ENCODE measurements around the gene ITSN2.

The ITSN2 gene

DNA sequence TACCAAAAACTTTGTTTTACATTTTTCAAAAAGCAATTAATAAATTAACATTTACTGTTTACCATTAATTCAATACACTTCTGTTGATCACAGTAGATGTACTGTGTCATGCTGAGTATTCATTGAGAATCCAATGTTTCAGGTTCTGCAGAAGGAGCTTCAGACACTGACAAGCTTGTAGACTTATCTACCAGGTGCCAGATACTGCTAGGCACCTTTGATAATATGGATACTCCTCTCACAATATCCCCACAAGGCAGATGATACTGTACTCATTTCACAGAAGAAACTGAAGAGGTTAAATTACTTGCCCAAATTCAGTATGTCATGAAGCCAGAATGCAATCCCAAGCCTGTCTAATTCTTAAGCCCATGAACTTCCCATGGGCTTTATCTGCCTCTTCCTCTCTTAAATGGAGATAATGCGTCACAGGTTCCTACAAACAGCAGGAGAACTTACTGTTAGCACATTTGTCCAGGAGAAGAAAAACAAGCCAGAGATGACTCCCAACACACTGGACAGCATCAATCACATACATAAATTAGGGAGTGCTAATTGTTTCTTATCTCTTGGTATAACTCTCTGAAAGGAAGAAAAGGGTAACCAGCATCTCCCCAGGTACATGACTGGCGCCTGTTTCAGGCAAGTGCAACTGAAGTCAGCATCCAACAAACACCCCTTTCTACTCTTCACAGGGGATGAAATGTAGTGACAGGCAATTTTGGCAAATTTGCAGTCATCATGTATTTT is 27.4 kb downstream of the ITSN2 start:
- no peak for DNase-seq

DNA sequence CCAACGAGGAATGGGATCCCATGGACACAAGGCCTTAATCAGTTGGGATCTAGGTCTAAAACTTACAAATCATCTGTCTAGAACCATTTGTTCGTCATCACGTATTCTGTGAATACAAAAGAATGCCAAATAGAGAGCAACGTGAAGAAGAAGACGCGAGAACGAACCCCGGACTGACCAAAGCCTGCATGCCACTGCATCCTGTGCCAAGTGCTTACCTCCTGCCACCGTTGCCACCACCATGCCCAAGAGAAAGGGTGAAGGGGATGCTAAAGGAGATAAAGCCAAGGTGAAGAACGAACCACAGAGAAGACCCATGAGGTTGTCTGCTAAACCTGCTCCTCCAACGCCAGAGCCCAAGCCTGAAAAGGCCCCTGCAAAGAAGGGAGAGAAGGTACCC is 30.2 kb downstream of the ITSN2 start:
- DNase-seq = no peak

DNA sequence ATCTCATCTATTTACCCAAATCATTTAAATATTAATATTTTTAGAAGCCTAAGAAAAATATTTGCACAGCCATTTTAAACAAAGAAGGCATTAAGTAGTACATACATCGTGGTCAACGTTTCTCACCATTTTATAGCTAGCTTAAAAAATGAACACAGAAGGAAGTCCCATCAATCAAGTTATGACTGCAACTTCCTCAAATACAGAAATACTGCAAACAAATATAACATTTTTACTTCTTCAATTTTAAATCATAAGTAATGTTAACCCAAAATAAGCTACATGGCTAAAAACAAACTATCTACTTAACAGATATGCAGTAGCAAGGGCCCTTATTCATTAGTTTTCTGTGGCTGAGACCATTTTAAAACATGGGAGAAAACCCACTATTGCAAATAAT is 30.6 kb downstream of the ITSN2 start:
- DNase-seq = peak in 1 of 2 donors; percentile 10

DNA sequence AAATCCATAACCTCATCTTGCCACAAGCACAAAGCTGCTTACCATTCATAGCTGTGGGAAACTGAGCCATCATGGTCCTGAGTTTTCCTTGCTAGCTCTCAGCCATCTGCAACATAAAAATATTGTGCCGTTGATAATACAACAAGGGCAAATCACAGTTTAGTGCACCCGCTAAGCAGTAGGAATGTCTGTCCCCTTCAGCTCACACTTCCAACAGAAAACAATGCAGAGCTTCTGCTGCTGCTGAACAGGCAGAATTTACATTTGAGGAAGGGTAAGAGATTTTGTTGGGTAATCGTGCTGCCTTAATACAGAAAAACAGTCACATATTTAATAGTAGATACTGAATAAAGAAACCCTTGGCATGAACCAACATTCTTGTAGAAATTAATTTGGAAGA is 32.3 kb downstream of the ITSN2 start:
- no peak for DNase-seq

DNA sequence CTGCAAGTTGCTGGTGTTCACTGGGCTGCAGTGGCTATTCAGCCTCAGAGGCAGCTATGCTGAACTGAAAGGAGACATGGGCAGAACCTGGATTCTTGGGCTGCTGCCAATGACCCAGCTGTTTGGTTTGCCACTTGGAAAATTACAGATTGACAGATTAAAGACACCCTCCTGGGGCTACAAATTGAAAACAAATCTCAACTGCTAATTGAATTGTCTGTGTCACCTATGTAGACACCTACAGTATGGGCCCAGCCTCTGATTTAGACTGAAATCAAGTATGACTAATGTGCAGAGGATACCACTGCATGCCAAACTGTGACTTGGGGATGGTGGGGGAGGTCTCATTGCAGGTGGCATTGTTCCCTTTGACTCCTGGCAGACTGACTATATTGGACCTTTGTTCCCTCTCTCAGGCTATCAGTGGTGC is 42.8 kb downstream of the ITSN2 start:
- DNase-seq = no peak

DNA sequence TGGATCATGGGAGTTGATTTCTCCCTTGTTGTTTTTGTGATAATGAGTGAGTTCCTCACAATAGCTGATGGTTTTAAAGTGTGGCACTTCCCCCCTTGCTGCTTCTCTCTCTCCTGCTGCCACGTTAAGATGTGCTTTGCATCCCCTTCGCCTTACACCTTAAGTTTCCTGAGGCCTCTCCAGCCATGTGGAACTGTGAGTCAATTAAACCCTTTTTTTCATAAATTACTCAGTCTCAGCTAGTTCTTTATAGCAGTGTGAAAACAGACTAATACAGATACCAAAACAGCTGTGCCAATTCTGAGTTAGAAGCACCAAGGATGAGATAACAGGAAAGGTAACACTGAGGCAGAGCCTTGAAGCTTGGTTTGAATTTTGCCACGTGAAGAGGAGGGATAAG is 44.7 kb downstream of the ITSN2 start:
- DNase-seq = no peak

DNA sequence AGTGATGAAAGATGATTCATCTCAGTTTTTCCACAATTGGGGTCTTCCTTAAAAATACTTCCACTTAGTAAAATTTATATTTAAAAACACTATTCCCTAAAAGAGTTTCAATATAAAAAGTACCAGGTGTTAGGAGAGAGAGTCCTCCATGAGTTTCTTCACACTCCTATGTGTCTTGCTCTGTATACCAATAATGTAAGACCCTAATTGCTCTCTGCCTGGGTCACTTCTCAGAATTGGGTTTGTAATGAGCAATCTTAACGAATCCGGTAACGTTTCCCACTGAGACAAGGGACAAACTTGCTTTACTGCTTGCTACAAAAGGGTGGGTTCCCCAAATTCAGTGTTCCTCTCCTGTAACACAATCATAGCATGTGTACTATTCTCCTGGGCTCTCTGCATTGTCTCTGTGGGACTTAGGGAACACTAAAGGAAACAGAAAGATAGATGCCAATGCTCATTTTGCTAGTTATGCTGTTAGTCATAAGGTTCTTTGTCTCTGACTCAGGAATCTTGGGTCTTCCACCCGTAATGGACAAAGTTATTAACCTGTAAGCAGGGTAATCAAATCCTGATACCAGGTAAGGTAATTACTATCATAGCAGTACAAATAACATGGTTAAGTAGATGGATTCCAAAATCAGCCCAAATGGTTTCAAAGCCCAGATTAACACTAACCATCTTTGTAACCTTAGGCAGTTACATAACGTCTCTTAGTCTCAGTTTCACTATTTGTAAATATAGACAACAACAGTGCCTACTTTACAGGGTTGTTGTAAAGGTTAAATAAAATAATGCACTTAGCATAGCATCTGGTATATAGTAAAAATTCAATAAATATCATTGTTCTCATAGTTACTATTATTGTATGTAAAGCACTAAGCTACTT is 46.3 kb downstream of the ITSN2 start:
- DNase-seq = no peak

DNA sequence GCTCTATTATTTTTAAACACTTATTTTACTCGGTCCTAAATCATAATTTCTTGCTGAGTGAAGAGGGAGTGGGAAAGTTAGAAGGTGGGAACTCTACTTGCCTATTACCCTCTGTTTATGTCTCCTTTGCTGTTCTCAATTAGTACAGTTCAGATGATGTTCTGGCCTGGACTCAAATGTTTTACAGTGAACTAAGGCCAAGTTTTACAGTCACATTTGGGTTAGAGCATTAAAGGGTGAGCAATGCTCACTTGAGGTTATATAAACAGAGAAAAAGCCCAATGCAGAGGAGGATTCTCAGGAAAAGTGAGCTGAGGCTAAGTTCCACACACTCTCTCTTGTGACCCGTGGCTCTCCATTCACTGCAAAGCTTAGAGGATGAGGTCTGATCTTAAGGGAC is 52.4 kb downstream of the ITSN2 start:
- DNase-seq = no peak

DNA sequence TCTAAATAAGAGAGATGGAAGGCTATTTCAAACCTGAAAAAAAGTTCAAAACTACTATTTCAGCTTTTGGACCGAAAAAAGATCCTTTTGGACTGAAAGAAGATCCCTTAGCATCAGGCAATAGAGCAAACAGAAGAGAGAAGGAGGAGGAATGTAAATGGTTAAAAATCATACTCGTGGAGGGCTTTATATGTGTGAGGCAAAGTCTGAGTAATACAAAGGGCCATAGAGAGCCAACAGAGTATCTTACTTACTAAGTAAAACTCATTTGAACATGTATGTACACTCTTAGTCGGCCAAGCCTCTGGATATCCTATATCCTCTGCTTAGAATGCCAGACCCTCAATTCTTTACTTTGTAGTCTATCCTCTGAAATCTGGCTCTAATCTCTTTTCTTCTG is 55.7 kb downstream of the ITSN2 start:
- DNase-seq = no peak

DNA sequence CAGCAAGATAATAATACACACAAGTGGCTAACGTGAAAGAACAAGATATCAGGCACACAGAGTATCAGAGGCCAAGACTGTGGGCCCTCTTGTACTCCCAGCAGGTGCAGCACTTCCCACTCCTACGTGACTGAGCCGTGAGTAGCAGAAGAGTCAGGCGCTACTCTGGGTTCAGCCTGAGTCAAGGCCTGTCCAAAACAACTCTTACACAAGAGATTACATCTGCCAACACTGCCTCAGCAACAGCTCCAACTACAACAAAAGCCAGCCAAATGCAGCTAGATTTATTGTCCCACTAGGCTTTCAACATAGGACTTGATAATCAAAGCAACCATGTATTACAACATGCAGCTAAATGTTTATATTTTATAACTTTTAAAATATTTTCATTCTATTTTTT is 56.2 kb downstream of the ITSN2 start:
- no peak for DNase-seq

DNA sequence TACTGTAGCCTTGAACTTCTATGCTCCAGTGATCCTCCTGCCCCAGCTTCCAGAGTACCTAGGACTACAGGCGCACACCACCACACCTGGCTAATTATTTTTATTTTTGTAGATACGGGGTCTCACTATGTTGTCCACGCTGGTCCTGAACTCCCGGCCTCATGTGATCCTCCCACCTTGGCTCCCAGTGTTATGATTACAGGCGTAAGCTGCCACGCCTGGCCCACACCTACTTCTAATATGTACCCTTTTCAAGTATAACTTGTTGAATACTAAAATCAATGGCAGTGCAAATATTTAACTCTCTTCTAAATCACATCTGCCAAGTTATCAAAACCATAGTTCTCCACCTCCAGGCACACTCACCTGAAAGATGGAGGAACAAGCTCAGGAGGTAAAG is 58.7 kb downstream of the ITSN2 start:
- no peak for DNase-seq

DNA sequence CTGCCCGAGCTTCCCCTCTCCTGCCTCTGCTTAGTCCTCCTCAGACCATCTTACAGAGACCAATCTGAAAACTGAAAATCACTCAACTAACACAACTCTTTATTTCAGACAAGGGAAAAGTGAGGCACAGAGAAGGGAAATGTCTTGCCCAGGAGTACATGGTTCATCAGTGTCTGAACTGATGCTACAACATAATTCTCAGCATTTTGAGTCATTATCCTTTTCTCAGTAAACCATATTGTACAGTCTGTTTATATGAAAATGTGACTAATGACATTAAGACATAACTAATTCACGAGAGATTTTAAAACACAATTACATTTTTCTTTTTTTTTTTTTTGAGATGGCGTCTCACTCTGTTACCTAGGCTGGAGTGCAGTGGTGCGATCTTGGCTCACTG is 62.7 kb downstream of the ITSN2 start:
- no peak for DNase-seq

DNA sequence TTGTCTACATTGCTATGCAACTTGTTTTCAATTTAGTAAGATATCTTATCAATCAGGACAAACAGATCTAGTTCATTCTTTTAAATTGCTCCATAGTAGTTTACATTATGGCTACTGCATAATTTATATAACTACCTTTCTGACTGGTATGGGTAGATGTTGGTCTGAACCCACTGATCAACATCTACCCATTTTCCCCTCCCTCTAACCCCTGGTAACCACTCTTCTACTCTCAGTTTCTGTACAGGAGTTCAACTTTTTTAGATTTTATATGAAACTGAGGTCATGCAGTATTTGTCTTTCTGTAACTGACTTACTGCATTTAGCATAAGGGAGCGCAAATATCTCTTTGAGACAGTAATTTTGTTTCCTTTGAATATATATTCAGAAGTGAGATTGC is 73.2 kb downstream of the ITSN2 start:
- DNase-seq = no peak

DNA sequence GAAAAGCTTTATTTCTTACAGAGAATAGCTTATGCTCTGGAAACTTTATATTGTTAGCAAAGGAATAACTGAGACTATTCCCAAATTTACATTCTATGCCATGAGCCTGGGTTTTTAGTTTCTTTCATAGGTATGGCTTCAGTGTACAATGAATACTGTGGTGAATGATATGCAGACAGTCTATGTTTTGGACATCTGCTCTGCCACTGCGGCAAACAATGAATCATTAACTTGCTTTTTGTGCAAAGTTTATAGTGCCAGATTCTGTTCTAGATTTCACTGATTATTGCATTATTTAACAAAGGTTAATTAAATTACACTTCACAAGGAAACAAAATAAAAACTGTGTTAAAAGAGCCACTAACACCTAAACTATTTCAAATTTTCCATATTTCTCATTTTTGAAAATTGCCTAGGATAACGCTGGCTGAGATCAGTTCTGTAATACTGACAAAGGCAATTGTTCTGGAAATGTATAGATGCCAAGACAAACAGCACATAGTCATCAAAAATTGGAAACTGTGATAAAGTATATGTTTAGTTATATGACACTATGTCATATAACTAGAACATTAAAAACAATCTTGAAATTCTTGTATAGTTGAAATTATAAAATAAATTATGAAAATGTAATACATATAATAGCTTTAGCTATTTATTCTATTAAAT is 74.7 kb downstream of the ITSN2 start:
- no peak for DNase-seq

DNA sequence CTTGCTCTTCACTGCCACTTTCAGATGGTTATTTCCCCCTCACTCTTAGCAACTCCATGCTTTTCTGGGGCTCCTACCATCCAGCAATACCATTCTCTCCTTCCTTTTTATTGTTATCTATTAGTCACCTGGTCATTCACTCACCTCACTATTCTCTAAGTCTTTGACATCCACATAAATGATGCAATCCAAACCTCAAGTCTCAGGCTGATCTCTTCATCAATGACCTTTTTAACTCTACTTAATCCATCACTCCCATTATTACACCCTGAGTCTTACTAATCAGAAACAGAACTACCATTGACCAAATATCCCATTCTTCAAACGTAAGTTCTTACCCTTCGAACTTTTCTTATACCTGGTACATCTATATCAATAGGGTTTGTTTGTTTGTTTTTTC is 79.7 kb downstream of the ITSN2 start:
- no peak for DNase-seq

DNA sequence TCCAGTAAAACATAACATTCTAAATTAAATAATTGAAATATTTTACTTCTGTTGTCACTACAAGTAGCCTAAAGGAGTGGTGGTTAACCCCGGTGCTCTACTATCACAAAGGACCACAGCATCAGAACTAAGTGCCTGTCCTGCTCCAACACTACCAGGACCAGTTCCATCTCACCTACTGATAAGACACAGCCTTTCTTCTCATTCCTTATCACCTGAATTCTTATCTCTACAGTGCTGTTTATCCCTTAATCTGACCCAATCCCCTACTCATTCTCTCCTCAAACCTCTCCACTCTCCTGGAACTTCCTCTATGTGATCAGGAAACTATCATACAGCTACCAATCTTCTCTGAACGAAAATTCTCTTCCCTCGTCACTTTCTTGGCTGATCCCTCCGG is 80.2 kb downstream of the ITSN2 start:
- no peak for DNase-seq

DNA sequence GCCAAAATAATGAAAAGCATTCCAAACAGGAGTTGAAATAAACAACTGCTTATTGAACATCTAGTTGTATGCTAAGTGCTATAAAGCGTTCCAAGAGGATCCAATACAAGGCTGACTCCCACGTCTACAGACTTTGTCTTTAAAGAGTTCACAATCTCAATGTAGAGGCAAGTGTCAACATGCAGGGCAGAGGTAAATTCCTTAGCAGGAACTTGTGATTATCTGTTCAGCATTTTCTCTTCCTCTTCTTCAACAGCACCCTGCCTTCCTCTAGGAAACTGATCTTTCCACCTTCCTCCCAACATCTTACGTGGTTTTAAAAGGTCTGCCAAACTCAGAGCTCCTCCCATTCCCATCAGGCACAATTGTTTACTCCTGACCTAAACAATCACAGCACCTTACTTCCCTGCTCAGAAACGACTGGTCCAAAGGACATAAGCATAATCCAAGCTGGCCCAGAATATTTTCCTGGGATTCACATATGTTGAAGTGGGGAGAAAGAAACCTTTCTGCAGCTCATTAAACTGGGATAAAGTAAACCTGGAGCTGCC is 83.9 kb downstream of the ITSN2 start:
- no peak for DNase-seq

DNA sequence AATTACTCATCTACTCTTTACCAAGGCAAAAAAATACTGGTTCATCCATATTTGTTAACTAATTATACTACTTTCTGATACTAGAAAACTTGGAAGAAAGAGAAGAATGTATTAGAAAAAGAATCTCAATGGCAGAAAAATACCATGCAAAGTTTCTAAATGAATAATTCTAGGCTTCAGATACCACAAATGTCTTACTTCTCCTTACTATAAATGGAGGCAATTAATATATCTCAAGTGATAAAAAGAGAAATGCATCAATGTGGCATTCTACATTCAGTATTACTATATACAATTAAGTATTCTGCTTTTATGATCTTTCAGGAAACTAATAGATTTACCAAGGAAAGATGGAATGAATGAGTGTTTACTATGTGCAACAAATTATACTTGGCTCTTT is 85.5 kb downstream of the ITSN2 start:
- no peak for DNase-seq

DNA sequence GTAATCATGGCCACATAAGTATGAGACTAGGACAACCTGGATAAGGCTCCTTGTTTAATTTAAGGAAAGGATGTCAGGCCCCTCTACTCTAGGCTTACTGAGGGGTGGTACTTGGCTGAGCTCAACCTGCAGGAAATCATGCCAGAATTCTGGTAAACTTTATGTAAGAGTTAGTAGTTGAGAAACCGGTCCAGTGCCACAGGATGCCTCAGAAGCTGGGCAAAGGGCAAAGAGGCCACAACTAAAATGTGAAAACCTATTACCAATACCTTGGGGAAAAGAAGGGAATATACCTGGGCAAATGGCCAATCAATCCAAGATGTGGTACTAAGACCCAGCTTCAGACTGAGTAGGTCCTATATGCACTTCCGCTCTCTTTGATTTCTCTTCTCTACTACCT is 86.7 kb downstream of the ITSN2 start:
- DNase-seq = no peak

DNA sequence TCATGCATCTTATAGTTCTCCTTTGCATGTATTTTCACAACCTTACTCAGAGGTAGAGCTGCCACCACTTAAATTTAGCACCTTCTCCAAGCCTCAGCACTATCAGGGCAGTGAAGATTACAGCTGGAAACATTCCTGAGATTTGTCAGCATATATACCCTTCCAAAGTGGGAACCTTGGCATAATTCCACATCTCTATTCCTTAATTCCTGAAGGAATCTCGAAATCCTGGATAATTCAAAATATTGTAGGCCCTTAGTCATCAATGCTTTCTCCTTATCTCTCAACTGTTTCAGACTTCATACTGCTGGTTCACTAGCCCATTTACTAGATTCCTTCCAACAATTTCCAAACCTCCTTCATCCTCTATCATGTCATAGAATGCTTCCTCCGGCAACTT is 87.4 kb downstream of the ITSN2 start:
- DNase-seq = no peak

DNA sequence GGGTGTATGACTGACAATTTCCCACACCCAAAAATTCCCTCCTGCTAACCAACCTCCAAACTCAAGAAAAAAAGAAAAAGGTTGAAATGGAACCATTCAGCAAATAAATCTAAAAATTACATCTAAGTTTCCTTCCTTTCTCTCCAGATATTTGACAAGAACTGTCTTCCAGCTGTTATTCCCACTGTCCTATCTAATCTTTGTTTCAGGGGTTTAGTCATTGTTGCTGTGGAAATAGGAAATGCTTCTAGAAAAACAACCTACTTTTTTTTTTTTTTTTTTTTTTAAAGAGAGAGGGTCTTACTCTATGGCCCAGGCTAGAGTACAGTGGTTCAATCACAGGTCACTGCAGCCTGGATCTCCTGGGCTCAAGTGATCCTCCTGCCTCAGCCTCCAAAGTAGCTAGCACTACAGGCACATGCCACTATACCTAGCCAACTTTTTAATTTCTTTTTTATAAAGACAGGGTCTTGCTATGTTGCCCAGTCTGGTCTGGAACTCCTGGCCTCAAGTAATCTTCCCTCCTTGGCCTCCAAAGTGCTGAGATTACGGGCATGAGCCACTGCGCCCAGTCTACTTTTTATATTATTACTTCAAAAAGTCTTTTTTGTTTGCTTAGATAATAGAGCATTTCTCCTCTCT is 88.1 kb downstream of the ITSN2 start:
- no peak for DNase-seq

DNA sequence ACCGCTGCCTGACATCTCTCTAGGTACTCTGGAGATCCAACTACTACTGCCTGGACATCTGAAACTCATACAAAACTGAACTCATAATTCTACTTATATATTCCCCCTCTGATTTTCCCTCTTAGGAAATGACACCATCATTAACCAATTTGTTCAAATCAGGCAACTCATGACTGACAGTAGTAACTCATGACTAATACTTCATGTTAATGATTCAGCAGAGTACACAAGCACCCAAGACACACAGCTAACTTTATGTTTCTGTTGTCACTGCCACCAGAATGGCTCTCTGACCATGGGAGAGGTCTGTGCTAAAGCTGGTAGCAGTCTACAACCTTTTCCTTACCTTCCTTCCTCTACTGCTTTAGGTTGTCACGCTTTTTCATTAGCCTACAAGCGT is 91.1 kb downstream of the ITSN2 start:
- no peak for DNase-seq

DNA sequence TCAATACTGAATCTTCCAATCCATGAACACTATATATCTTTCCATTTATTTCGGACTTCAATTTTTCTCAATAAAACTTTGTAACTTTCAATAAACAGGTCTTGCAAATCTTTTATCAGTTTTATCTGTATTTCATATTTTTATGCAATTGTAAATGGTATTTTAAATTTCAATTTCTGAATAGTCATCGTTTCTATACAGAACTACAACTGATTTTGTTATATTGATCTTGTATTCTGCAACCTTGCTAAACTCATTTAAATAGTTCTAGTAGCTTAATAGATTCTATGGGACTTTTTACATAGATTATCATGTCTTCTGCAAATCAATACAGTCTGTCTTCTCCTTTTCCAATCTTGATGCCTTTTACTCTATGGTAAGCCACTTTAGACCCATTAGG is 95.1 kb downstream of the ITSN2 start:
- DNase-seq = no peak
